PC-3 (cell line): ENCODE data around the gene RAD51. TPM values are rescaled to one million over a fixed set of nuclear protein-coding genes. Genes with fewer than 3 reads are reported as not detected.
A peak's percentile ranks its signal among the peaks of the same experiment; 100 is the strongest.

Experiments used
- ATAC-seq: fragments of 200-7000 bp; cut with Tn5 transposase; 2 replicates; pipeline ENCODE4 v1.9.1; 2020; ENCODE audit warnings: mild to moderate bottlenecking, moderate library complexity
- BruUV-seq: library from RNA; stranded (reverse); fragments of 400-500 nt; replicated peaks from 2 replicates; lab custom pipeline; 2021; lab: Mats Ljungman, UMichigan
- CTCF ChIA-PET: fragments of 300-600 bp; sonication (Branson Sonifier 250); formaldehyde crosslinking; loops from one replicate; lab custom pipeline; 2022; ENCODE audit warnings: antibody characterized with exemption; lab: Charles Lee
- POLR2A ChIA-PET: fragments of 300-600 bp; sonication (Branson Sonifier 250); formaldehyde crosslinking; loops from one replicate; lab custom pipeline; 2022; ENCODE audit warnings: antibody characterized with exemption; ENCODE audit not compliant: unreplicated experiment; lab: Charles Lee
- DNase-seq: peaks from one replicate; pipeline ENCODE4 v3.0.0-alpha.2; 2015
- H2AFZ ChIP-seq: fragments of 300-600 bp; sonication (generic); 2 replicates; pipeline ENCODE4 v1.6.0; 2016; ENCODE audit warnings: antibody characterized with exemption, low read length
- H3F3A ChIP-seq: fragments of 300-600 bp; sonication (generic); one replicate; pipeline ENCODE4 v1.6.0; 2017; ENCODE audit warnings: antibody characterized with exemption, low read length, control low read depth, mild to moderate bottlenecking; ENCODE audit not compliant: unreplicated experiment
- H3K27ac ChIP-seq: fragments of 300-600 bp; sonication (generic); 2 replicates; pipeline ENCODE4 v1.5.1; 2016; ENCODE audit warnings: mild to moderate bottlenecking, low read length
- H3K27me3 ChIP-seq: fragments of 300-600 bp; sonication (generic); 2 replicates; pipeline ENCODE4 v1.6.1; 2016; ENCODE audit warnings: low read length, mixed read lengths
- H3K36me3 ChIP-seq: fragments of 300-600 bp; sonication (generic); 2 replicates; pipeline ENCODE4 v1.6.1; 2016; ENCODE audit warnings: low read depth, mixed run types, low read length, mixed read lengths
- H3K4me1 ChIP-seq: fragments of 300-600 bp; sonication (generic); 2 replicates; pipeline ENCODE4 v1.5.1; 2016; ENCODE audit warnings: low read length; ENCODE audit not compliant: insufficient read depth
- H3K4me2 ChIP-seq: fragments of 300-600 bp; sonication (generic); 2 replicates; pipeline ENCODE4 v1.6.0; 2016; ENCODE audit warnings: low read length
- H3K4me3 ChIP-seq: fragments of 300-600 bp; sonication (generic); 2 replicates; pipeline ENCODE4 v1.5.1; 2016; ENCODE audit warnings: mild to moderate bottlenecking, low read length, mixed read lengths
- H3K79me2 ChIP-seq: fragments of 300-600 bp; sonication (generic); 2 replicates; pipeline ENCODE4 v1.6.1; 2017; ENCODE audit warnings: low read length, mixed read lengths
- H3K9ac ChIP-seq: fragments of 300-600 bp; sonication (generic); 2 replicates; pipeline ENCODE4 v1.6.0; 2016; ENCODE audit warnings: mild to moderate bottlenecking, low read length
- H3K9me2 ChIP-seq: fragments of 300-600 bp; sonication (generic); replicated peaks from 2 replicates; pipeline ENCODE4 v1.6.1; 2016; ENCODE audit warnings: mixed run types, low read length, mixed read lengths
- H3K9me3 ChIP-seq: fragments of 300-600 bp; sonication (generic); 2 replicates; pipeline ENCODE4 v1.6.1; 2016; ENCODE audit warnings: low read length, mixed read lengths
- H4K20me1 ChIP-seq: fragments of 300-600 bp; sonication (generic); 2 replicates; pipeline ENCODE4 v1.6.1; 2016; ENCODE audit warnings: low read length, mixed read lengths
- CTCF ChIP-seq: fragments of 300-600 bp; sonication (generic); conservative IDR thresholded peaks from 2 replicates; pipeline ENCODE4 v1.5.1; 2017; ENCODE audit warnings: antibody characterized with exemption, low read depth, mild to moderate bottlenecking, low read length
- EZH2 ChIP-seq: fragments of 300-600 bp; sonication (generic); IDR thresholded peaks from one replicate; pipeline ENCODE4 v1.6.1; 2017; ENCODE audit warnings: antibody characterized with exemption, mild to moderate bottlenecking, low read length; ENCODE audit not compliant: unreplicated experiment
- EZH2phosphoT487 ChIP-seq: fragments of 300-600 bp; sonication (generic); IDR thresholded peaks from 2 replicates; pipeline ENCODE4 v1.6.1; 2018; ENCODE audit warnings: mild to moderate bottlenecking, antibody characterized with exemption, low read length, borderline replicate concordance
- intact Hi-C: fragments of 100-400 bp; cut with micrococcal nuclease; formaldehyde crosslinking; loops from 2 replicates; pipeline ENCODE4 v1.9.0; 2023
- total RNA-seq: library from RNA; depleted of rRNA; stranded (reverse); fragments of >200 nt; gene quantifications from 2 replicates; pipeline ENCODE4 v1.2.3, GENCODE V29; 2014

The RAD51 gene
- total RNA-seq, 1 experiment from 2014 or later = 21.9 TPM

GRCh38 chr15:40769274-40770146 lies 74.5 kb downstream of the RAD51 start, which contains the start of gene C15orf62:
Gene C15orf62 (plus strand): TSS chr15:40769980. CDS start chr15:40770496, 516 bp downstream.
- no peaks in the 10 kb centered on the region for H3F3A ChIP-seq
- ChIA-PET POLR2A (interaction anchor here (0.6 to 0.7 kb wide), 2 partner anchors 63 to 124 kb away, joined by 3 to 4 read pairs; no protein-coding TSS in a partner anchor), CTCF (interaction anchor here (1.4 kb wide), 1 partner anchor 22 kb away, joined by 9 read pairs; no protein-coding TSS in a partner anchor)
- no peaks in the 10 kb centered on the region for H3K79me2 ChIP-seq
- no peaks in the 10 kb centered on the region for H3K9me2 ChIP-seq
- H4K20me1 ChIP-seq = no peaks in the 10 kb centered on the region
- H3K4me1 ChIP-seq = peaks cover 46% of the 10 kb centered on the region
- no peaks in the 10 kb centered on the region for H3K27me3 ChIP-seq
- H3K9me3 ChIP-seq = no peaks in the 10 kb centered on the region
- ATAC-seq = peak; percentile 77
- intact Hi-C loops = no loop called here
- TF ChIP-seq EZH2phosphoT487 (no peak), CTCF (no peak), EZH2 (no peak)
- peak within 1 kb of the TSS; percentile 33; the same call in 1 of the 2 replicates for H3K4me3 ChIP-seq
- H3K9ac ChIP-seq = peak within 1 kb of the TSS; percentile 34
- peak within 1 kb of the TSS; percentile 53 for H2AFZ ChIP-seq
- H3K27ac ChIP-seq = peak within 1 kb of the TSS; percentile 77
- H3K36me3 ChIP-seq = peaks cover 5% of the 10 kb centered on the region; the same call in 1 of the 2 replicates
- peak; percentile 84 for DNase-seq
- peak within 1 kb of the TSS; percentile 73 for H3K4me2 ChIP-seq
- BruUV-seq = no TSS peak

DNA sequence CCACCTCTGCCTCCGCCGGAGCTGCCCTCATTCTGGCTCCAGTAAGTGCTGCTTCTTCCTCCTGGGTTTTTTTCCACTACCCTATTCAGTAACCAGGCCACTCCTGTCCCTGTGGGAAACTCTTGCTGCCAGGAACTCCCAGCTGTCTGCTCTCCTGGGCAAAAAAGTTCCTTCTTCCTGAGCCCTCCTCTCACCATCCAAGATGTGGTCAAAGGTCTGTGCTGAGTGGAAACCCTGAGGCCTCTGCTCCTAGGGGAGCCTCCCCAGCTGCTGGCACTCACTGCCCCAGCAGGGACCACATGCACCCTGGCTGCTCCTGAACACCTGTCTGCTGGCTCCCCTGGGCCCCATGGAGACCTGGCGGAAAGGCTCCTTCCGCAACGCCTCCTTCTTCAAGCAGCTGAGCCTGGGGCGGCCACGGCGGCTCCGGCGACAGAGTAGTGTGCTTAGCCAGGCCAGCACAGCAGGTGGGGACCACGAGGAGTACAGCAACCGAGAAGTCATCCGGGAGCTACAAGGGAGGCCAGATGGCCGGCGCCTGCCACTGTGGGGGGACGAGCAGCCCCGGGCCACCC lies 75.3 kb downstream of the RAD51 start:
- ATAC-seq (no peak; the same call in none of the 2 replicates), DNase-seq (no peak)
- H3K9me2 ChIP-seq = no peaks in the 10 kb centered on the region
- CTCF ChIA-PET = interaction anchor here (0.6 to 1.4 kb wide), 2 partner anchors 20 to 23 kb away, joined by 3 to 9 read pairs; no protein-coding TSS in a partner anchor
- H2AFZ ChIP-seq = peak overlapping the region; percentile 53; the same call in 1 of the 2 replicates
- H4K20me1 ChIP-seq = no peaks in the 10 kb centered on the region
- no peaks in the 10 kb centered on the region for H3K79me2 ChIP-seq
- H3K4me3 ChIP-seq = peak overlapping the region; percentile 33; the same call in 1 of the 2 replicates
- no peaks in the 10 kb centered on the region for H3K9me3 ChIP-seq
- H3K9ac ChIP-seq = peak overlapping the region; percentile 18
- H3K4me1 ChIP-seq = peaks cover 39% of the 10 kb centered on the region
- no peaks in the 10 kb centered on the region for H3K27me3 ChIP-seq
- intact Hi-C loops = no loop called here
- H3K36me3 ChIP-seq = peaks cover 9% of the 10 kb centered on the region; the same call in 1 of the 2 replicates
- H3K4me2 ChIP-seq = peak overlapping the region; percentile 73
- BruUV-seq = TSS peak; percentile 27
- POLR2A ChIA-PET = no interaction called here
- TF ChIP-seq CTCF (no peak), EZH2phosphoT487 (no peak), EZH2 (no peak)
- peak overlapping the region; percentile 77 for H3K27ac ChIP-seq
- no peaks in the 10 kb centered on the region for H3F3A ChIP-seq
